Activated gamma-delta T cell treated with anti-CD3 and anti-CD28 coated beads, Interleukin-2, amount 50 U/mL, for 16 hours (primary cell): ENCODE data around the gene SEZ6L.
A peak's percentile ranks its signal among the peaks of the same experiment; 100 is the strongest.

ENCODE experiments used
- DNase-seq: peaks from one replicate; pipeline ENCODE4 v3.0.0-alpha.2; 2020; ENCODE audit warnings: low read depth

Gene SEZ6L

DNA sequence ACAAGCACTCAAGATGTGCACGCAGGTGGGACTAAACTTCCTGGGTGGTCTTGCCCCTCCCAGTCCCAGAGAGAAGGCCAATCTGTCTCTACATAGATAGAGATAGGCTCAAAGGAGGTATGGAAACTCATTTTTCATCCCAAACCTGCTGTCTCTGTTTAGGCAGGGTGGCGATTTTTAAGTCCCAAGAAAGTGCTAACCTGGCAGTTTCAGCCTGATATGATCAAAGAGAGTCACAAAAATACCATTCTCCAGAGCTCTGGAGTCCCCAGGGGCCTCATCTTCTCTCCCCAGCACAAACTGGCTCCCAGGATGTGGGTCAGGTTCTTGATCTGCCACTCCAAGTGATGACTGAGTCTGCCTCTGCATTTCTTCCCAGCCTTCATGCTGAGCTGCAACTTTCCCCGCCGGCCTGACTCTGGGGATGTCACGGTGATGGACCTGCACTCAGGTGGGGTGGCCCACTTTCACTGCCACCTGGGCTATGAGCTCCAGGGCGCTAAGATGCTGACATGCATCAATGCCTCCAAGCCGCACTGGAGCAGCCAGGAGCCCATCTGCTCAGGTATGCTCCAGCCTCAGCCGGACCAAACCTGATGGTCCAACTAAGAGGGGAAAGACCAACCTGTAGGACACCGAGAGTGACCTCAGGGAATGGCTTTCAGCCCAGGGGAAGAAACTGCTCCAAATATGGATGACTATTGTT, 129.5 kb downstream of the SEZ6L start:
- DNase-seq = no peak

DNA sequence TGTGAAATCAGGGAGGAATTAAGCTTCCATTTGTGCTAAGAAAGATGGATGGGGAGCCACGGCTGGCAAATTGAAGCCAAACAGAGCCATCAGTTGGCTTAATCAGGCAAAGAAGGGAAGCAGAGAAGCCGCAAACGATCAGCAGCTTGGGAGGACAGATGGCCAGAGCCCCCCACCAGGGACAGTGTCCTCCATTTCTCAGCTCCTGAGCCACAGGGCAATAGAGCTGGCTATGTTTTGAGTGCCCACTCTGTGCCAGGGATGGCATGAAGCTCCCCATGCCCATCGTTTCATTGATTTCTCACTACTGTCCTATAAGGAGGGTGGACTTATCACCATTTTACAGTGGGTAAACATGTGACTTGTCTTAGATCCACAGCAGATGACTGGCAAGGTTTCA, 133.5 kb downstream of the SEZ6L start:
- no peak for DNase-seq

DNA sequence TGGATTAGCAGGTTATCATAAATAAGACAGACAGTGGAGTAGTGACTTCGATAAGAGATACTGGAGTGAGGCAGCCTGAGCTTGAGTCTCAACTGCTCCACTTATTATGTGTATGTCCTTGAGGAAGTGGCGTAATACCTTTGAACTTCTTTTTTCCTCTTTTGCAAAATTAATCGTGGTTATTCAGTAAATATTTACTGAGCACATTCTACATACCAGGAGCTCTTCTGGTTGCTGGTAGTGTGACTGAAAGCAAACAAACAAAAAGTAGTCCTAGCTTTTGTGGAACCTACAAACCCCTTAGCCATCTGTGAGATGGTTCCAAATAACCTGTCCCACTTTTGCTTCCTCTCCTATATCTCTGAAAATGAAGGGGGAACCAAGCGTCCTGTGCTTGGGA, 134.2 kb downstream of the SEZ6L start:
- no peak for DNase-seq

DNA sequence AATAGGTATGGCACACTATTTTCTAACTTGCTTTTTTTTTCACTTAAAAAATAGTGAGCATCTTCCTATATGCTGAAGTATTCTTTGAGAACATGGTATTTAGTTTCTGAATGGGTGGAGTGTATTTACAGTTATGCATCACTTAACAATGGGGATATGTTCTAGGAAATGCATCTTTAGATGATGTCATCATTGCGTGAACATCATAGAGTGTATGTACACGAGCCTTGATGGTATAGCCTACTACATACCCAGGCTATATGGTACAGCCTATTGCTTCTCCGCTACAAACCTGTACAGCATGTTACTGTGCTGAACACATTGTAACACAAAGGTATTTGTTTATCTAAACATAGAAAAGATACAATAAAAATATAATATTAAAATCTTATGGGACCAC, 135.5 kb downstream of the SEZ6L start:
- no peak for DNase-seq

DNA sequence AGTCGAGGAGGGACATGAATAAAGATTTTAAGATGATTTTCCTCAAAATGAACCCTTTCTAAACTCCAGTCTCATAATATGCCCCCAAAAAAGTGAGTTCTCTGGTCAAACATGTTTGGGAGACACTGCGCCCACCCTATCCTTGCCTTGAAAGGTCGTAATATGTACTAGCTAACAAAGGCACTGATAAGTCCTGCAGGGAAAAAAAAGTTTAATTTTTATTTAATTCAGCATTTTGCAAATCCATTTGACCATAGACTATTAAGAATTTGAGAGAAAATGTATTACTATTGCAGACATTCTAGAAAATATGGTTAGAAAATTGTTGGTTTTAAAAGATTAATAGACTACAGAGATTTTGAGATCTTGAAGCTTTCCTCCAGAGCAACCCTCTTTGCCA, 139.2 kb downstream of the SEZ6L start:
- DNase-seq = no peak

DNA sequence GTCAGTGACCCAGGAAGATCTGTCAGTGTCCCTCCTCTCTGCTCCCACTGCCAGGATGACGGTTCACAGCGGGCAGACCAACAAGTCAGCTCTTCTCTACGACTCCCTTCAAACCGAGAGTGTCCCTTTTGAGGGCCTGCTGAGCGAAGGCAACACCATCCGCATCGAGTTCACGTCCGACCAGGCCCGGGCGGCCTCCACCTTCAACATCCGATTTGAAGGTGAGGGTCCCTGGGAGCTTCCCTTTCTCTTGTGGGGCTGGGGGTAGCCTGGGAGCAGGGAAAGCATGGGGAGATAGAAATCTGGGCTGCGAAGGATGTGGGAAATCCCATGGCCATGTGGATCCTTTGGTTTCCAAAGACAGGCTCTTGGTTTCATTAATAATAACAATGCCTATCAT, 141.4 kb downstream of the SEZ6L start:
- no peak for DNase-seq

DNA sequence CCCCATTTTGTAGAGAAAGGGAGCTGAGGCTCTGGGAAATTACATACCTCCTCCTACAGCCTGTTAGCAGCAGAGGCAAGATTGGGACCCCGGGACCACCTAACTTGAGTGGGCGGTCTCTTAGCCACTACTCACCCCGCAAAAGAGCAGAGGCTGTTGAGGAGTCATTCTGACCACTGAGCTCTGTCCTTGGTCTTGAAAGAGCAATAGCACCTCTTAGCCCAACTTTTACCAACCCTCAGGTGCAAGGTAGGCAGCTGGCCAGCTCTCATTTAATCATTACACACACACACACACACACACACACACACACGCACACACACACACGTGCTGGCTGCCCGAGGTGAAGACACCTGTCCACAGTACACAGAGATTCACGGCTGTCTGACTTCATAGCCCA, 144.0 kb downstream of the SEZ6L start:
- no peak for DNase-seq

DNA sequence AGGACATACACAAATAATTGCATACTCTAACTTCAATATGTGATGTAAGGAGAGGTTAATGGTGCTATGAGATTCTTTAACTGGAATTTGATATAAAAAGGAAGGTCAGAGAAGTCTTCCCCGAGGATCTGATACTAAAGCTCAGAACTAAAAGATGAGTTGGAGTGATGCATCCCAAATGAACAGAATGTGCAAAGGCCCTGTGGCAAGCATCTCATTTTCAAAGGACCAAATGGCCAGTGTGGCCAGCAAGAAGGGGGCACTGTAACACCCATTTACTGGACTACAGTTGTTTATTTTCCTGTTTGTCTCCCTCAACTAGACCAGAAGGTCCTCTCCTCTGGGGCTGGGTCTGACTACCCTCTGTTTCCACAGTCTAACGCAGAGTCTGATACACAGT, 144.9 kb downstream of the SEZ6L start:
- DNase-seq = no peak

DNA sequence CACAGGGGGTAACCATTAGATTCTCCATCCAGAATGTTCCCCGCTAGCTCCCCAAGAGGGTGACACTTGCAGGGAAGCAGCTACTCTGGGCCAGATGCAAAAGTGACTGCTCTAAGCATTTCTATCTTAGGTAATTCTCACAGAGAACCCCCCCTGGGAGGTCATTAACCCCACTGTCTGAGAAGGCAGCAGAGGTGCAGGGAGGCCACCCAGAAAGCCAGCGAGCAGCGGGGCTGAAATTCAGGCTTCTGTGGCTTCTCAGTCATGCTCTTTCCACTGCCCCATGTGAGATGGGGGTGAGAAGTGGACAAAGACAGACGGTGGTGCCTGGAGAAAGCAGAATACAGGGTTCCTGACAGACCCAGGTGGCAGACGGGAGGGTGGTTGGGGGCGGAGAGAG, 145.4 kb downstream of the SEZ6L start:
- DNase-seq = no peak

DNA sequence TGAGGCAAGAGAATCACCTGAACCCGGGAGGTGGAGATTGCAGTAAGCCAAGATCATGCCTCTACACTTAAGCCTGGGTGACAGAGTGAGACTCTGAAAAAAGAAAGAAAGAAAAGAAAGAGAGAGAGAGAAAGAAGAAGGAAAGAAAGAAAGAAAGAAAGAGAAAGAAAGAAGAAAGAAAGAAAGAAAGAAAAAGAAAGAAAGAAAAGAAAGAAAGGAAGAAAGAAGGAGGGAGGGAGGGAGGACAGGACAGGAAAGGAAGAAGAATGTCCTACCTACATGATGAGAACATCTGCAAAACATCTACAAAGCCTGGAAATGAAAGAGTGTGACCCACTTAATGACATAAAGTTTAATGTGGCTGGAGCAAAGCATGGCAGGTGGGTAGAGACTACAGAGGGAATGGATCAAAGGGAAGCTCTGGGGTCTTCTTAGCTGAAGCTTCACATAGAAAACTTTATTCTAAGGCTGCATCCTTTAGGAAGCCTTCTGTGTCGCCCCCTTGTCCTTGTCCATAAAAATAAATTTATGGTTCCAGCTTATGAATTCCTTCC, 147.5 kb downstream of the SEZ6L start:
- DNase-seq = no peak

DNA sequence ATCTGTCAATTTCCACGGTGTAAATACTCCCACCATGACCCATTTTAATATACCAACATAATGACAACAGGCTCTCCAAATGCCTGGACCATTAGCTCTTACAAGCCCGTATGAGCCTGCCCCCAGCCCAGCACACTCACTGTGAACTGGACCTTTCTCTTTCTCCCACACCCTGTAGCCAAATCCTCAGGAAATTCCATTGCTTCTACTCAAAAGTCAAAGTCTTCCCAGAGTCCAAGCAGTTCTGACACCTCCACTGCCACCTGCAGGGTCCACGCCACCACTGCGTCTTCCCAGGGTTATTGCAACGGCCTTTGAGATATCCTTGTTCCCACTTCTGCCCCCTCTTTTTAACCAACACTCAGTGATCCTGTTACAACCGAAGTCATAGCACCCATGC, 149.7 kb downstream of the SEZ6L start:
- no peak for DNase-seq

DNA sequence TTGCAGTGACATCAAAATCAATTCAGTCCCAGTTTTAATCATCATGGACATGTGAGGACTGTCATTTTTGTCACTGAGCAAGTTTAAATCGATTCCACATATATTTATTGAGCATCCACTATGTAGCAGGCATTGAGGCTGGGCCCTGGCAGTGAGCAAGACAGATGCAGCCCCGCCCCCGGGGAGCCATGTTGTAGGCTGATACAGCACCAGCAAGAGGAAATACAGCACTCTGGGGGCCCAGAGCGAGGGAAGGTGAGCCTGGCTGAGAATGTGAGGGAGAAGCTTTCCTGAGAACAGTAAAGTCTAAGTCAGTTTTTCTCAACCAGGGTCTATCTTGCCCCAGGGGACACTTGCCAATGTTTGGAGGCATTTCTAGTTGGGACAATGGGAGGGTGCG, 151.2 kb downstream of the SEZ6L start:
- no peak for DNase-seq

DNA sequence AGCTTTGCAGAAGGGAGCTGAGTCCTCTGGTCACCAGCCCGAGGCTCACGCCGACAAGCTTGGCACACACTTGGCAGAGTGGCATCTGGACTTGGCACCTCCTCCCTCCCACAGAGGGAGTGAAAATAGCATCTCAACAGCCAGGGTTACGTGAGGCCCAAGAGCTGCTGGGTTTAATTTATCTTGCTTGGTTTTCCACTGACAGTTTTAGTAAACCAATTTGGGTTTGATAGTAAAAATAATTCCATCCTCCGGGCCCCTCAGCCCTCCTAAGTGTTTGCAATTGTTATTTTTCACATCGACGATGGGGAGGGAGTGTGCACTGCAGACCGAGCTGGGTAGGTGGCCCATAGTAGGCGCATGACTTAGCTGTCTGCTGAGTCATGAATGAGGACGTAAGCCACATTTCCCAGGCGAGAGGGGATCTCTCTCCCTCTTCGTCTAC, 152.2 kb downstream of the SEZ6L start:
- no peak for DNase-seq

DNA sequence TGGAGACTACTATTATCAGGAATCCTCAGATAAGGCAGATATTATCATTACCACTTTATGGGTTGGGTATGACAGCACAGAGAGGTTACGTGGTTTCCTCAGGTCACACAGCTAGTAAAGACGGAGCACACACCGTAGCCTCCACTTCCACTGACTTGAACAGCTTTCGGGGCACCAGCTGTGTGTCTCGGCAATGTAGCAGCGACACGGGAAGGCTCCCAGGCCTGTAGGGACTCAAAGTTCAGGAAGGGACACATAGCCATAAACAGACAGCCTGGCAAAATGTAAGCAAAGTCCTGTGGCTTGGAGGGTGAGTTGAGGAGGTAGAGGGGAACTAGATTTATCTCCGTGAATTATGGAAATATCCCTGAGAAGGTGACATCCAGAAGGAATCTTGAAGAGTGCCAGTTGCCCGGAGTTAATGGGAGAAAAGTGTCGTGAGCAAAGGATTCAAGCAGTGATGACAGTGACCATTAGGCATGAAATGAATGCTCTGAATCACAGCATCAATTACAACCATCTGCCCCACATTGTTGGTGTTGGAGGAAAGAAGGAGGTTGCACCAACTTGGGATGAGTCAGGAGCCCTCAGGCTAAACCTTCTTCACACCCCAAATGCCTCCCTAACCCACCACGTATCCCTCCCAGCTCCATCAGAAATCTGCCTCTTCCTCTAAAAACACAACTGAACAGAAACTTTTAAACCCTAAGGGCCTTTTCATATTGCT, 153.1 kb downstream of the SEZ6L start:
- no peak for DNase-seq

DNA sequence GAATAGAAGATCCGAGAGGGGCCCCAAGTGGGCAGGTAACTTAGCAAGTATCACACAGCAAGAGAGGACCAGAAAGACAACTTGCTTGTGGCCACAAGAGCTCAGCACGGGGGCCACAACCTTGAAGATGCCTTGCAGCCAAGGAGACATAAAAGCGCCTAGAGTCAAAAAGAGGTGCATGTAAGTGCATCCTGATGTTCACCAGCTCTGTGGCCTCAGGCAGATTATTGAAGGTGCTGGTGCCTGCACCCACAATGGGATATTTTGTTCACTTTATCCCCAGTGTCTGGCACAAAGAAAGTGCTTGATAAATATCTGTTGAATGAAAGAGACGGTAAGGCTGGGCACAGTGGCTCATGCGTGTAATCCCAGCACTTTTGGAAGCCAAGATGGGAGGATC, 153.8 kb downstream of the SEZ6L start:
- DNase-seq = no peak

DNA sequence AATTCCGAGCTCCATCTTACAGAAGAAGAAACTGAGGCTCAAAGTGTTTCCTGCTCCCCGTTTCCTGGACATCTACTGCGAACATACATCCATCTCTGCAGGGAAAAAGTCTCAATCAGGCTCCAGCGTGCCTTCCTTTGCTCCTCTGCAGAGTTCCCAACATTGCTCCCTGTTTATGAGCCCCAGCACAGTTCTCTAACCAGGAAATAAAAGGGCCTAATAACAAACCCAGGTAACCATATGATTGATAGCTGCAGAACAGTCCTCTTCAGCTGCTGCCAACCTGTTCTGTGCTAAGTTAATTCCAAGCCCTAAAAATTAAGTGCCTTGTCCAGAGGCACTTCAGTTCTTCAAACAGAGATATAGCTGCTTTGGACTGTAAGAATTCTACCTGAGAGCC, 154.9 kb downstream of the SEZ6L start:
- no peak for DNase-seq

DNA sequence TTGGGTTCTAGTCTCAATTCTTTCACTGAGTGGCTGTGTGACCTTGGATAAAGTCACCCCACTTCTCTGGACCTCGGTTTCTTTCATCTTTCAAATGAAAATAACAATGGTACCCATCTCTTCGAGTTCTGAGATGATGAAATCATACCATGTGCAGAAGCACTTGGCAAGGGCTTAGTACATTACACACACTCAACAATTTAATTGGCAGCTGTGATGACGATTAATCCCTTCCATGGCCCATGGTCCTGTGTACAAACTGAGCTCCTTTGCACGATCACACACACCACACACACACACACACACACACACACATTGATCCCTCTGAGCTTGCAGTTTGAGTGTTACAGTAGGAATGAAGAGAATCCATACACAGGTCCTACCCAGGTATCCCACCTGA, 156.4 kb downstream of the SEZ6L start:
- DNase-seq = no peak

DNA sequence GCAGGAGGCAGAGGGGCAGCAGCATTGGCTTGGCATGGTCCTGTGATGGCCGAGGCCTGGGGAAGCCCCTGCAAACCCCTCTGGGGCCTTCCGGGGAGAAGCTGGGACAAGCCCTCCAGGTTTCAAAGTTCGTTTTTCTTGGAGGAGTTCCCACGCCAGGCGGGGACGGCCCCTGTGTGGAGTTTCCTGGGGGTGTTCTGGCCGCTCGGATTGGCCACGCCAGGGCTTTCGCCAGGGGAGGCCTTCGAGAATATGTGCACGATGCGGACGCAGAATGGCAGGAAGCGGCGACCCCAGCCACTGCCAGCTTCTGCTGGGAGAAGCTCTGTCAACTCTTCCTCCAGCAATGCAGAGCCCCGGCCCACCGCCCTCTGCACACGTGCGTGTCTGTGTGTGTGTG, 157.5 kb downstream of the SEZ6L start:
- no peak for DNase-seq

DNA sequence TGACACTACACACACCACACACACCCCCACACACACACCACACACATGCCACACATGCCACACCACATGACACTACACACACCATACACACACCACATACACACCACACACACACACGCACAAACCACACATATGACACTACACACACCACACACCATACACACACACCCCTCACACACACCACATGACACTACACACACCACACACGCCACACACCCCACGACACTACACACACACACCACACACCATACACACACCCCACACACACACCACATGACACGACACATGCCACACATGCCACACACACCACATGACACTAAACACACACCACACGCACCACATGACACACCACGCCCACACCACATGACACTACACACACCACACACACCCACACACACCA, 158.0 kb downstream of the SEZ6L start:
- DNase-seq = no peak

DNA sequence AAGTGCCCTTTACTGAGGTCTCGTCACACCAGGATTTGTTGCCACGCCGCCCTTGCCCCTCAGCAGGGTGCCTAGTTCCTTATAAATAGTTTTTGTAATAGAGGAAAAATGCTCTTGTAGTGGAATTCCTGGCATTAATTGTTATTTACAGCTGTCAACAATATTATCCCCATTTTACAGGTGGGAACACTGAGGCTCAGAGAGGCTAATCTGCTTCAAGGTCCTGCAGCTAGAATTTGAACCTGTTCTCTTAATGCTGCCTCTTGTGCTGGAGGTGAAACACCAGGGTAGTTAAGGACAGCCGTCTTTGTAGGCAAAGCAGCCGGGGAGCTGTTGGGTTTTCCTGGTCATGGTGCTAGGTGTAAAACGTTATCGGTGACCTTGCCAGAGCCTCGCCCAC, 159.0 kb downstream of the SEZ6L start:
- DNase-seq = no peak

DNA sequence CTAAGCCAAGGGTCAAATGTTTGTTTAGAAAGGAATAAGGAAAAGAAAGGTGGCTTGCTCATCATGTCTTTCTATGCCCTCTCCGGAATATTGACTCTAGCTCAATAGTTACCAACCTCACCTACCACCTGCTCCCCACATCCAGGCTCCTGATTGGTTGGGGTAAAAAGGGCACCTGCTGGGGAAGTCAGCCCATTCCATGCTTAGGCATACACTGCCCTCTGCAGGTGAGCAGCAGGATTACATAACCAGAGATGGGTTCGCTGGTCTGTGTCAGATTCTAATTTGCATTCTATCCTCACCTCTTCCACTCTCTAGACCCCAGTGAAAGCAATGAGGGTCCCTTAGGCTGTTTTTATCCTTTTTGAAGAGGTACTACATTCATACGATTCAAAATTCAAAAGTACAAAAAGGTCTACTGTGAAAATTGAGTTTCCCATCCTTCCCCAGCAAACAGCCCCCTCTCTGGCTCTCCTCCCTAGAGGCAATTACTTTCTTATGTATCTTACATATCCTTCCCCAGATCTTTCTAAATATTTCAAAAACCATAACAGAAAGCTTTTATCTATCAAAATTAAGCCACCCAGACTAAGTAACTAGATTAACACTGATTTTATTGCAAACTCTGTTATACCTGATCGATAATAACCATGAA, 161.8 kb downstream of the SEZ6L start:
- peak; percentile 14 for DNase-seq

DNA sequence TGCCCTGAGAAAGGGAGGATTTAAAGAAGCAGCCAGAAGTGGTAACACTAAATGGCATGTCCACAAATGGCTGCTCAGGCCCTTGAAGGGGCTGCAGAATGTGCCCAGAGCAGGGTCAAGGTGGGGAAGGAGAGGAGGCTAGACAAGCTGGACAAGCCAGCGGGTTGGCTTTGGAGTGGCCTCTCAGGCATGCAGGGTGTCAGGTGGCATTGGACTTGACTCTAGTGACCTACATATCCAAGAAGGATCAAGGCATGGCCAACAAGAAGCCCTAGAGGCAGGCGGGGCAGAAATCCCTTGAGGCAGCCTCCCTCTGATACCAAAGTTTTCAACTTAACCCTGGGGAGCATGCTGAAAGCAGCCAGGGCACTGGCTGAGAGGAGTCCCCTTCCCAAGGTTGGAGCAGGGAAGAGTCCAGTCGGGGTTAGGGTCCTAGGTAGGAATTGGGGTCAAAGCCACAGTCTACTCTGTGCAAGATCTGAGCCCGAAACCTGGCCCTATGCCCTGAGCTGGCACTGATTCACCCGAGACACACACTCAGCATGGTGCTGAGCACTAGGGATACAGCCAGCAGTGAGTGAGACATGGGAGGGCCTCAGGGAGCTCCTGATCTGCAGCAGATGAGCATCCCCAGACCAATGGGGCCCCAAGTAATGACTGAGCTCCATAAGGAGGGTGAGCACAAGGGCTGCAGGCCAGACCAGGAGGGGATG, 164.0 kb downstream of the SEZ6L start:
- DNase-seq = no peak

DNA sequence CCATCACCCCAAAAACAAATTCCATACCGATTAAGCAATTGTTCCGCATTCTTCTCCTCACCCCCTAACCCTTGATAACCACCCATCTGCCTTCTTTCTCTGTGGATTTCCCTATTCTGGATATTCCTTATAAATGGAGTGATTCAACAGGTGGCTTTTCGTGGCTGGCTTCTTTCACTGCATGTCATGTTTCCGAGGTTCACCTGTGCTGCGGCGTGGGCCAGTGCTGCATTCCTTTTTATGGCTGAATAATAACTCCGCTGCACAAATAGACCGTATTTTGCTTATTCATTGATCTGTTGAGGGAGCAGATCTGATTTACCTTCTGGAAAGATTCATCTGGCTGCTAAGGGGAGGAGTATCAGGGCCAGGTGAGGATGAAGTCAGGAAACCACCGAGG, 165.0 kb downstream of the SEZ6L start:
- DNase-seq = no peak
